HG02885 (cell line): Measurements from ENCODE around the gene HMX2.

ENCODE experiments used
- ATAC-seq: cut with Tn5 transposase; IDR thresholded peaks from one replicate; pipeline ENCODE4 v1.9.1; 2021; ENCODE audit warnings: mild to moderate bottlenecking; ENCODE audit not compliant: unreplicated experiment, poor library complexity

Gene HMX2

GRCh38 chr10:123147635-123148413 is at the start of gene HMX2:
Gene HMX2, plus strand, starts transcription at chr10:123148136. Its CDS starts 243 bp downstream, at chr10:123148379.
- ATAC-seq: peak; percentile 42

- no peak for ATAC-seq
Observed at GRCh38 chr10:123100030-123100762, 47.7 kb upstream of the HMX2 start.

- no peak for ATAC-seq
Observed at GRCh38 chr10:123101872-123102271, 46.1 kb upstream of the HMX2 start.

GRCh38 chr10:123102673-123103072 is 45.3 kb upstream of the HMX2 start:
- no peak for ATAC-seq

GRCh38 chr10:123103944-123104343 is 44.0 kb upstream of the HMX2 start:
- ATAC-seq: no peak

GRCh38 chr10:123109466-123109865 is 38.5 kb upstream of the HMX2 start:
- ATAC-seq: no peak

- ATAC-seq: no peak
Observed at GRCh38 chr10:123117644-123118417, 30.1 kb upstream of the HMX2 start.

GRCh38 chr10:123119081-123119480 is 28.9 kb upstream of the HMX2 start:
- no peak for ATAC-seq

GRCh38 chr10:123126246-123126645 is 21.7 kb upstream of the HMX2 start:
- ATAC-seq: no peak

GRCh38 chr10:123129618-123130271 is 18.2 kb upstream of the HMX2 start:
- ATAC-seq: no peak

- peak; percentile 45 for ATAC-seq
Observed at GRCh38 chr10:123132576-123133477, 15.1 kb upstream of the HMX2 start.

- no peak for ATAC-seq
Observed at GRCh38 chr10:123133541-123134342, 14.2 kb upstream of the HMX2 start.

GRCh38 chr10:123134343-123134914 is 13.5 kb upstream of the HMX2 start:
- no peak for ATAC-seq

- peak; percentile 6 for ATAC-seq
Observed at GRCh38 chr10:123134915-123135414, 13.0 kb upstream of the HMX2 start.

GRCh38 chr10:123135415-123136141 is 12.4 kb upstream of the HMX2 start, which contains the start of gene HMX3:
Gene HMX3, plus strand, starts transcription at chr10:123135970. Its CDS starts 81 bp downstream, at chr10:123136051.
- peak; percentile 48 for ATAC-seq

- ATAC-seq: no peak
Observed at GRCh38 chr10:123136221-123136805, 11.6 kb upstream of the HMX2 start.
